Measurements from ENCODE around the gene RBM4.

- no peak for TF ChIP-seq REST (IDR thresholded peaks at IDR 0.05; ENCODE audit: low read depth)
- TF ChIP-seq POLR2A (IDR thresholded peaks at IDR 0.05; ENCODE audit: borderline replicate concordance, extremely low read depth, insufficient read depth, insufficient read length): no peak
- TF ChIP-seq ZNF274 (IDR thresholded peaks at IDR 0.05; ENCODE audit: low read depth, low read length): no peak
- TF ChIP-seq ATF3 (IDR thresholded peaks at IDR 0.05): no peak
- TF ChIP-seq RAD21 (IDR thresholded peaks at IDR 0.05; ENCODE audit: low read depth): no peak
- TF ChIP-seq EZH2phosphoT487 (IDR thresholded peaks at IDR 0.05; ENCODE audit: borderline replicate concordance): no peak
- no peak for TF ChIP-seq MAX (IDR thresholded peaks at IDR 0.05)
- TF ChIP-seq TCF7L2 (IDR thresholded peaks at IDR 0.05; ENCODE audit: borderline replicate concordance, extremely low read depth, insufficient read depth, insufficient read length): no peak
- no peak for TF ChIP-seq YY1 (IDR thresholded peaks at IDR 0.05; ENCODE audit: extremely low read depth, insufficient replicate concordance, low read depth, low read length)
- TF ChIP-seq CTCF (IDR thresholded peaks at IDR 0.05 in 2 of 3, conservative IDR thresholded peaks at IDR 0.05 in 1 of 3; ENCODE audit: borderline replicate concordance in 1 of 3, insufficient read depth in 1 of 3, low read depth in 2 of 3, low read length in 2 of 3): no peak
Measured at GRCh38 chr11:66649903-66650302, 11.4 kb downstream of the RBM4 start.
